ENCODE measurements around the gene TSPAN14. TPM values are rescaled to one million over a fixed set of nuclear protein-coding genes. Genes with fewer than 3 reads are reported as not detected.

The TSPAN14 gene
- total RNA-seq, 3 donors from 2014 or later, result 52.8 to 76.8 (median 74.8) TPM

- intact Hi-C loops (cut with DNase I; ENCODE audit: low total_unique reads), result no loop called here
- Histone ChIP-seq H3K4me3 (no peak overlapping the region), H3K27me3 (no peaks in the 10 kb centered on the region), H3K4me1 (no peaks in the 10 kb centered on the region), H3K36me3 (peaks cover 10% of the 10 kb centered on the region), H3K9me3 (no peaks in the 10 kb centered on the region), H3K27ac (no peak overlapping the region)
- DNase-seq (ENCODE audit: low spot score in 2 of 2), result no peak
- no peak for TF ChIP-seq POLR2AphosphoS5 (IDR thresholded peaks at IDR 0.05)
- TF ChIP-seq POLR2A (IDR thresholded peaks at IDR 0.05), result no peak
- TF ChIP-seq CTCF (IDR thresholded peaks at IDR 0.05), result no peak
Measured at GRCh38 chr10:80513106-80513505, 59.0 kb downstream of the TSPAN14 start.

- Histone ChIP-seq H3K36me3 (peaks cover 10% of the 10 kb centered on the region), H3K27ac (peak overlapping the region in 1 of 2 donors; percentile 73), H3K4me1 (no peaks in the 10 kb centered on the region), H3K27me3 (no peaks in the 10 kb centered on the region), H3K9me3 (no peaks in the 10 kb centered on the region), H3K4me3 (no peak overlapping the region)
- TF ChIP-seq POLR2A (IDR thresholded peaks at IDR 0.05) (no peak), CTCF (IDR thresholded peaks at IDR 0.05) (no peak), POLR2AphosphoS5 (IDR thresholded peaks at IDR 0.05) (no peak)
- DNase-seq (ENCODE audit: low spot score in 2 of 2), result no peak
- intact Hi-C loops (cut with DNase I; ENCODE audit: low total_unique reads), result no loop called here
Measured at GRCh38 chr10:80515511-80515910, 61.4 kb downstream of the TSPAN14 start.

- no peak for DNase-seq (ENCODE audit: low spot score in 2 of 2)
- no peak overlapping the region for H3K4me3 ChIP-seq
- no peaks in the 10 kb centered on the region for H3K4me1 ChIP-seq
- intact Hi-C loops (cut with DNase I; ENCODE audit: low total_unique reads), result no loop called here
- TF ChIP-seq POLR2A (IDR thresholded peaks at IDR 0.05) (no peak), CTCF (IDR thresholded peaks at IDR 0.05) (no peak), POLR2AphosphoS5 (IDR thresholded peaks at IDR 0.05) (no peak)
- no peaks in the 10 kb centered on the region for H3K27me3 ChIP-seq
- peak overlapping the region in 1 of 2 donors; percentile 28 for H3K27ac ChIP-seq
- H3K36me3 ChIP-seq, result peaks cover 10% of the 10 kb centered on the region
- no peaks in the 10 kb centered on the region for H3K9me3 ChIP-seq
Measured at GRCh38 chr10:80515941-80516340, 61.8 kb downstream of the TSPAN14 start.

- TF ChIP-seq POLR2AphosphoS5 (IDR thresholded peaks at IDR 0.05), result no peak
- no peak for TF ChIP-seq CTCF (IDR thresholded peaks at IDR 0.05)
- no peak for TF ChIP-seq POLR2A (IDR thresholded peaks at IDR 0.05)
- H3K4me3 ChIP-seq, result no peak overlapping the region
- intact Hi-C loops (cut with DNase I; ENCODE audit: low total_unique reads), result no loop called here
- H3K36me3 ChIP-seq, result peaks cover 10% of the 10 kb centered on the region
- H3K4me1 ChIP-seq, result no peaks in the 10 kb centered on the region
- H3K27ac ChIP-seq, result peak overlapping the region in 1 of 2 donors; percentile 59
- no peaks in the 10 kb centered on the region for H3K9me3 ChIP-seq
- no peaks in the 10 kb centered on the region for H3K27me3 ChIP-seq
- DNase-seq (ENCODE audit: low spot score in 2 of 2), result no peak
Measured at GRCh38 chr10:80516506-80517075, 62.5 kb downstream of the TSPAN14 start.

- no peak for TF ChIP-seq POLR2AphosphoS5 (IDR thresholded peaks at IDR 0.05)
- no peak for TF ChIP-seq POLR2A (IDR thresholded peaks at IDR 0.05)
- TF ChIP-seq CTCF (IDR thresholded peaks at IDR 0.05), result no peak
- intact Hi-C loops (cut with DNase I; ENCODE audit: low total_unique reads), result no loop called here
- Histone ChIP-seq H3K4me1 (no peaks in the 10 kb centered on the region), H3K4me3 (no peak overlapping the region), H3K27me3 (no peaks in the 10 kb centered on the region), H3K36me3 (peaks cover 4% of the 10 kb centered on the region), H3K27ac (peak overlapping the region in 1 of 2 donors; percentile 81), H3K9me3 (no peaks in the 10 kb centered on the region)
- no peak for DNase-seq (ENCODE audit: low spot score in 2 of 2)
Measured at GRCh38 chr10:80517416-80518142, 63.5 kb downstream of the TSPAN14 start.
